ENCODE measurements around the gene GSTP1. TPM values are rescaled to one million over a fixed set of nuclear protein-coding genes. Genes with fewer than 3 reads are reported as not detected.

Gene GSTP1
- total RNA-seq, 1 donor from 2014 or later, result 751 TPM

Other genes starting within 250 kb of the GSTP1 start
- 69.3 TPM for gene POLD4, start 230.3 kb upstream of the GSTP1 start, total RNA-seq
- 4.0 TPM for gene CLCF1, start 210.2 kb upstream of the GSTP1 start, total RNA-seq
- 20.7 TPM for gene RAD9A, start 191.8 kb upstream of the GSTP1 start, total RNA-seq
- 134 TPM for gene PPP1CA, start 182.0 kb upstream of the GSTP1 start, total RNA-seq
- gene TBC1D10C, start 179.7 kb upstream of the GSTP1 start, total RNA-seq, result 26.8 TPM
- gene CARNS1, start 168.1 kb upstream of the GSTP1 start, total RNA-seq, result 2.7 TPM
- 40.0 TPM for gene RPS6KB2, start 155.3 kb upstream of the GSTP1 start, total RNA-seq
- 17.7 TPM for gene PTPRCAP, start 146.1 kb upstream of the GSTP1 start, total RNA-seq
- gene CORO1B, start 140.3 kb upstream of the GSTP1 start, total RNA-seq, result 132 TPM
- gene GPR152, start 131.1 kb upstream of the GSTP1 start, total RNA-seq, result not detected
- gene CABP4, start 128.5 kb upstream of the GSTP1 start, total RNA-seq, result 3.2 TPM
- 46.9 TPM for gene TMEM134, start 114.6 kb upstream of the GSTP1 start, total RNA-seq
- gene AIP, start 100.8 kb upstream of the GSTP1 start, total RNA-seq, result 87.0 TPM
- 38.2 TPM for gene PITPNM1, start 78.4 kb upstream of the GSTP1 start, total RNA-seq
- 84.2 TPM for gene CDK2AP2, start 75.7 kb upstream of the GSTP1 start, total RNA-seq
- gene CABP2, start 60.4 kb upstream of the GSTP1 start, total RNA-seq, result not detected
- 141 TPM for gene NDUFV1, start 23.1 kb downstream of the GSTP1 start, total RNA-seq
- gene NUDT8, start 46.1 kb downstream of the GSTP1 start, total RNA-seq, result 12.2 TPM
- gene TBX10, start 56.0 kb downstream of the GSTP1 start, total RNA-seq, result not detected
- 0.32 TPM for gene ACY3, start 66.9 kb downstream of the GSTP1 start, total RNA-seq
- gene ALDH3B2, start 90.8 kb downstream of the GSTP1 start, total RNA-seq, result 1.3 TPM